ENCODE data around the gene LSM10.

The LSM10 gene

GRCh38 chr1:36393686-36394085 lies 4.0 kb downstream of the LSM10 start:
- TF ChIP-seq, protein P1, sequence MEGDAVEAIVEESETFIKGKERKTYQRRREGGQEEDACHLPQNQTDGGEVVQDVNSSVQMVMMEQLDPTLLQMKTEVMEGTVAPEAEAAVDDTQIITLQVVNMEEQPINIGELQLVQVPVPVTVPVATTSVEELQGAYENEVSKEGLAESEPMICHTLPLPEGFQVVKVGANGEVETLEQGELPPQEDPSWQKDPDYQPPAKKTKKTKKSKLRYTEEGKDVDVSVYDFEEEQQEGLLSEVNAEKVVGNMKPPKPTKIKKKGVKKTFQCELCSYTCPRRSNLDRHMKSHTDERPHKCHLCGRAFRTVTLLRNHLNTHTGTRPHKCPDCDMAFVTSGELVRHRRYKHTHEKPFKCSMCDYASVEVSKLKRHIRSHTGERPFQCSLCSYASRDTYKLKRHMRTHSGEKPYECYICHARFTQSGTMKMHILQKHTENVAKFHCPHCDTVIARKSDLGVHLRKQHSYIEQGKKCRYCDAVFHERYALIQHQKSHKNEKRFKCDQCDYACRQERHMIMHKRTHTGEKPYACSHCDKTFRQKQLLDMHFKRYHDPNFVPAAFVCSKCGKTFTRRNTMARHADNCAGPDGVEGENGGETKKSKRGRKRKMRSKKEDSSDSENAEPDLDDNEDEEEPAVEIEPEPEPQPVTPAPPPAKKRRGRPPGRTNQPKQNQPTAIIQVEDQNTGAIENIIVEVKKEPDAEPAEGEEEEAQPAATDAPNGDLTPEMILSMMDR (conservative IDR thresholded peaks at IDR 0.05; ENCODE audit: low read length) = no peak
- TF ChIP-seq EZH2phosphoT487 (IDR thresholded peaks at IDR 0.05; ENCODE audit: borderline replicate concordance) = no peak

DNA sequence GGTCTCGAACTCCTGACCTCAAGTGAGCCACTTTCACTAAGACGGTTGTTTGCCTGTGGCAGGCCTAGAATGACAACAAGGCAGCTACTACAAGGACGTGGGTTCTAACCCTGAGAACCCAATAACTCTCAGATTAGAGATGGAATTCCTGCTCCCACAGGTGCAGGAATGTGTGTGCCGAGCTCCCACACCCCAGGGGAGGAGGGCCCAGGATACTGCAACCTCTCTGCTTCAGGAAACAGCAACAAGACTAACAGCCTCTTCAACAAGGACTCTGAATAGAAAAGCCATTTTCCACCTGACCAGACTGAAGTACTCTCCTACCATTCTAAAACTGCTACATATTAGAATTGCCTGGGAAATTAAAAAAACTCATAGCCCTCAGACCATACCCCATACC lies 4.9 kb downstream of the LSM10 start:
- Histone ChIP-seq H3K4me1 (ENCODE audit: insufficient read depth, low read length, poor library complexity, severe bottlenecking) (peaks cover 12% of the 10 kb centered on the region), H3K9me3 (ENCODE audit: insufficient read depth, low read depth, low read length) (no peaks in the 10 kb centered on the region), H3K4me3 (ENCODE audit: low read length, poor library complexity, severe bottlenecking) (no peak overlapping the region), H3K4me2 (ENCODE audit: low read depth, low read length, poor library complexity, severe bottlenecking) (no peak overlapping the region), H3F3A (ENCODE audit: low read depth) (no peaks in the 10 kb centered on the region), H3K79me2 (ENCODE audit: insufficient read depth, low read length) (peaks cover 20% of the 10 kb centered on the region; the same call in 1 of the 2 replicates), H3K9ac (ENCODE audit: low read depth, low read length, poor library complexity, severe bottlenecking) (no peak overlapping the region), H3K27me3 (ENCODE audit: insufficient read depth, low read length, poor library complexity, severe bottlenecking) (no peaks in the 10 kb centered on the region), H3K9me2 (replicated peaks; ENCODE audit: low read depth, low read length) (no peaks in the 10 kb centered on the region), H2AFZ (ENCODE audit: low read length) (no peak overlapping the region), H4K20me1 (ENCODE audit: insufficient read depth, low read length, poor library complexity, severe bottlenecking) (no peaks in the 10 kb centered on the region), H3K36me3 (ENCODE audit: insufficient read depth, low read length) (no peaks in the 10 kb centered on the region; the same call in 1 of the 2 replicates)
- TF ChIP-seq, protein P1 (conservative IDR thresholded peaks at IDR 0.05; ENCODE audit: low read length) = no peak
- no peak for TF ChIP-seq EZH2phosphoT487 (IDR thresholded peaks at IDR 0.05; ENCODE audit: borderline replicate concordance)

More at GRCh38 chr1:36393686-36394085, 4.0 kb downstream of the LSM10 start:
- Histone ChIP-seq H3K79me2 (ENCODE audit: insufficient read depth, low read length) (peaks cover 20% of the 10 kb centered on the region; the same call in 1 of the 2 replicates), H3K27me3 (ENCODE audit: insufficient read depth, low read length, poor library complexity, severe bottlenecking) (no peaks in the 10 kb centered on the region), H3K9me2 (replicated peaks; ENCODE audit: low read depth, low read length) (no peaks in the 10 kb centered on the region), H4K20me1 (ENCODE audit: insufficient read depth, low read length, poor library complexity, severe bottlenecking) (no peaks in the 10 kb centered on the region), H3K4me1 (ENCODE audit: insufficient read depth, low read length, poor library complexity, severe bottlenecking) (peaks cover 12% of the 10 kb centered on the region), H2AFZ (ENCODE audit: low read length) (no peak overlapping the region), H3K9me3 (ENCODE audit: insufficient read depth, low read depth, low read length) (no peaks in the 10 kb centered on the region), H3K4me3 (ENCODE audit: low read length, poor library complexity, severe bottlenecking) (no peak overlapping the region), H3F3A (ENCODE audit: low read depth) (no peaks in the 10 kb centered on the region), H3K9ac (ENCODE audit: low read depth, low read length, poor library complexity, severe bottlenecking) (no peak overlapping the region), H3K36me3 (ENCODE audit: insufficient read depth, low read length) (no peaks in the 10 kb centered on the region; the same call in 1 of the 2 replicates), H3K4me2 (ENCODE audit: low read depth, low read length, poor library complexity, severe bottlenecking) (no peak overlapping the region)

- Histone ChIP-seq H3K9ac (ENCODE audit: low read depth, low read length, poor library complexity, severe bottlenecking) (no peak overlapping the region), H3K79me2 (ENCODE audit: insufficient read depth, low read length) (peaks cover 9% of the 10 kb centered on the region; the same call in 1 of the 2 replicates)
- TF ChIP-seq, protein P1 (conservative IDR thresholded peaks at IDR 0.05; ENCODE audit: low read length) = no peak
- no peak for TF ChIP-seq EZH2phosphoT487 (IDR thresholded peaks at IDR 0.05; ENCODE audit: borderline replicate concordance)
Observed at GRCh38 chr1:36391271-36391670, 6.4 kb downstream of the LSM10 start.

More at GRCh38 chr1:36391271-36391670, 6.4 kb downstream of the LSM10 start:
- Histone ChIP-seq H3K9me2 (replicated peaks; ENCODE audit: low read depth, low read length) (no peaks in the 10 kb centered on the region), H3K4me1 (ENCODE audit: insufficient read depth, low read length, poor library complexity, severe bottlenecking) (peaks cover 13% of the 10 kb centered on the region), H3K36me3 (ENCODE audit: insufficient read depth, low read length) (no peaks in the 10 kb centered on the region; the same call in 1 of the 2 replicates), H4K20me1 (ENCODE audit: insufficient read depth, low read length, poor library complexity, severe bottlenecking) (no peaks in the 10 kb centered on the region), H3K4me2 (ENCODE audit: low read depth, low read length, poor library complexity, severe bottlenecking) (no peak overlapping the region), H3K4me3 (ENCODE audit: low read length, poor library complexity, severe bottlenecking) (no peak overlapping the region), H3K9me3 (ENCODE audit: insufficient read depth, low read depth, low read length) (no peaks in the 10 kb centered on the region), H2AFZ (ENCODE audit: low read length) (no peak overlapping the region), H3F3A (ENCODE audit: low read depth) (no peaks in the 10 kb centered on the region), H3K27me3 (ENCODE audit: insufficient read depth, low read length, poor library complexity, severe bottlenecking) (no peaks in the 10 kb centered on the region)

All from Loucy (cell line).